Measurements from ENCODE around the gene ABCF1.

ABCF1 gene

DNA sequence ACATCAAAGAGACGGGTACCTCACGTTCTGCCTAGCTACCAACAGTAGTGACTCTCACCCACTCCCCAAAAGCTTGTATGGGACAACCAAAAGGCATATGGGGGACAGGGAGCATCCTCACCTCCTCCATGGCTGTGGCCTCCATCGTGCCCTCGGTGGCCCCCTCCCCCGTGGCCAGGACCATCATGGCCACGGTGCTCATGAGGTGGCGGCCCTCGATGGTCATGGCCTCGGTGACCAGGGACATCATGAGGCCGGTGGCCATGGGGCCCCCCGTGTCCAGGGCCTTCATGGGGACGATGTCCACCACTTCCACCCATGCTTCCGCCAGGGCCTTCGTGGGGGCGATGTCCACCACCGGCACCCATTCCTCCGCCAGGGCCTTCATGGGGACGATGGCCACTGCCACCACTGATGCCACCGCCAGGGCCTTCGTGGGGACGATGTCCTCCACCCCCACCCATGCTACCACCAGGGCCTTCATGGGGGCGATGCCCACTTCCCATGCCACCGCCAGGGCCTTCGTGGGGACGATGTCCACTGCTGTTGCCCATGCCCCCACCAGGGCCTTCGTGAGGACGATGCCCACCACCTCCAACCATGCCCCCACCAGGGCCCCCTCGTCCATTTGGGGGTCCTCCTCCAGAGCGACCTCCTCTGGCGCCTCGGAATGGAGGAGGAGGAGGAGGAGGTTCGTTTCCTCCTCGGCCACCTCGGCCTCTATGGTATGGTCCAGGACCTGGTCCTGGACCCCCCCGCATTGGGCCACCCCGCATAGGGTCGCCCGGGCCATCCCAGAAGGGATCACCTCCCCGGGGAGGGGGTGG is 30.8 kb downstream of the ABCF1 start:
- TF ChIP-seq, protein P1, sequence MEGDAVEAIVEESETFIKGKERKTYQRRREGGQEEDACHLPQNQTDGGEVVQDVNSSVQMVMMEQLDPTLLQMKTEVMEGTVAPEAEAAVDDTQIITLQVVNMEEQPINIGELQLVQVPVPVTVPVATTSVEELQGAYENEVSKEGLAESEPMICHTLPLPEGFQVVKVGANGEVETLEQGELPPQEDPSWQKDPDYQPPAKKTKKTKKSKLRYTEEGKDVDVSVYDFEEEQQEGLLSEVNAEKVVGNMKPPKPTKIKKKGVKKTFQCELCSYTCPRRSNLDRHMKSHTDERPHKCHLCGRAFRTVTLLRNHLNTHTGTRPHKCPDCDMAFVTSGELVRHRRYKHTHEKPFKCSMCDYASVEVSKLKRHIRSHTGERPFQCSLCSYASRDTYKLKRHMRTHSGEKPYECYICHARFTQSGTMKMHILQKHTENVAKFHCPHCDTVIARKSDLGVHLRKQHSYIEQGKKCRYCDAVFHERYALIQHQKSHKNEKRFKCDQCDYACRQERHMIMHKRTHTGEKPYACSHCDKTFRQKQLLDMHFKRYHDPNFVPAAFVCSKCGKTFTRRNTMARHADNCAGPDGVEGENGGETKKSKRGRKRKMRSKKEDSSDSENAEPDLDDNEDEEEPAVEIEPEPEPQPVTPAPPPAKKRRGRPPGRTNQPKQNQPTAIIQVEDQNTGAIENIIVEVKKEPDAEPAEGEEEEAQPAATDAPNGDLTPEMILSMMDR (IDR thresholded peaks at IDR 0.05; ENCODE audit: insufficient read depth, low read depth, low read length, missing control alignments): no peak
- no peak for DNase-seq (ENCODE audit: low read depth)
- H3K4me3 ChIP-seq (ENCODE audit: low read depth, low read length): no peak overlapping the region

DNA sequence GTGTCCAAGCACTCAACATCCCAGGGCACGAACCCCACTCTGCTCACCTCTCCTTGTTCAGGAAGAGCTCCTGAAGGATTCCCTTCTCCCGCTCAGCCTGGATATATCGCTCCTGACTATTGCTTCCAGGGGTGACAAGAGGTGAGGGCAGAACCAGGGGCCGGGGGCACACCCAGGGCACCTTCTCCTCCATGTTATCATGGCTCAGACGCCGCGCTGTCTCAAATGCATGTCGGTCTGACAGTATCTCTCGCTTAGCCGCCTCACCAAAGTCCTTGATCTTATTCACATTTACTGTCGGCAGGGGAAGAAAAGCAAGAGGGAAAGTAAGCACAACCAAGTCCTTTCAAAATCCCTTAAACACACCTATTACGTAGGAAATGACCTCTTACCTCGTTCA is 32.7 kb downstream of the ABCF1 start:
- DNase-seq (ENCODE audit: low read depth): no peak
- H3K4me3 ChIP-seq (ENCODE audit: low read depth, low read length): no peak overlapping the region
- TF ChIP-seq, protein P1 (IDR thresholded peaks at IDR 0.05; ENCODE audit: insufficient read depth, low read depth, low read length, missing control alignments): no peak

DNA sequence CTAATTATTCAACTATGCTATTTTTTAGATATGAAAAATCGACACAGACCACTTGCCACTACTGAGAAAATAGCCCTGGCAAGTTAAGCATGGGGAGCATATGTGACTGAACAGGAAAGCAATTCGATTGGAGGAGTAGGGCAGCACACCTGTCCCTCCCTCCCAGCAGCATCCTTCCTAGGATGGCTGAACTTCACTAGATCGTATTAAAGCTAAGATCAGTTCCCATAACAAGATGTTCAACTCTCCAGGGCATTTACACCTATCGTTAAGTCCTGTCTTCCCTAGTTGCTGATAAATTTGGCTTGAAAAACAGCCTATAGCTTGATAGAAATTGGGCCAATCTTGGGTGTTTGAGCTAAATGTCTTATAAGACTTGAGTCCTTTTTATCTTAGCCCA is 38.8 kb downstream of the ABCF1 start:
- TF ChIP-seq, protein P1 (IDR thresholded peaks at IDR 0.05; ENCODE audit: insufficient read depth, low read depth, low read length, missing control alignments): no peak
- no peak overlapping the region for H3K4me3 ChIP-seq (ENCODE audit: low read depth, low read length)
- DNase-seq (ENCODE audit: low read depth): no peak

DNA sequence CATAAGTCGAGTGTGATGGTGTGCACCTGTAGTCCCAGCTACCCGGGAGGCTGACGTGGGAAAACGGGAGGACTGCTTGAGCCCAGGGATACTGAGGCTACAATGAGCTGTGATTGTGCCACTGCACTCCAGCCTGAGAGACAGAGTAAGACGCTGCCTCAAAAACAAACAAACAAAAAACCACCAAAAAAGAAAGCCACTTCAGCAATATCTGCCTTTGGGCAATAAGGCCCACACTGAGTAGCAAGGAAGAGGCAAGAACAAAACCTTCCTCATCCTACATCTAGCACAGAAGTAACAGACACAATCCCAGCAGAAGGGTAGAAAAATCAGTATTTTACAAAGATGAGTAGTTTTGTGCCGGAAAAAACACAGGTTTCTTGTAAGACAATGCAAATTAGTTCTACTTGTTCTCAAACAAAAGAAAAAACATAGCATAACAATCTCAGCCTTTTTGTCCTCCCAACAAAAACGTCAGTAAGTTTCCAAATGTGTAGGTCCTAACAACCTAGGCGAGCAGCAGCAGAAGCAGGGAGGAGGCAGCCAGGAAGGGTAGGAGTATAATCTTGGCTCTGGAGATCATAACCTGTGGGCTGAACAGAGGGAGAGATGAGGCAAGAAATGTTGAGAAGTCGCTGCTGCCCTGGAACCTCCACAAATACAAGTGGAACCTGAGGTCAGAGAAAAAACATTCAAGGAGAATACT is 40.1 kb downstream of the ABCF1 start:
- no peak for DNase-seq (ENCODE audit: low read depth)
- no peak overlapping the region for H3K4me3 ChIP-seq (ENCODE audit: low read depth, low read length)
- TF ChIP-seq, protein P1 (IDR thresholded peaks at IDR 0.05; ENCODE audit: insufficient read depth, low read depth, low read length, missing control alignments): no peak

DNA sequence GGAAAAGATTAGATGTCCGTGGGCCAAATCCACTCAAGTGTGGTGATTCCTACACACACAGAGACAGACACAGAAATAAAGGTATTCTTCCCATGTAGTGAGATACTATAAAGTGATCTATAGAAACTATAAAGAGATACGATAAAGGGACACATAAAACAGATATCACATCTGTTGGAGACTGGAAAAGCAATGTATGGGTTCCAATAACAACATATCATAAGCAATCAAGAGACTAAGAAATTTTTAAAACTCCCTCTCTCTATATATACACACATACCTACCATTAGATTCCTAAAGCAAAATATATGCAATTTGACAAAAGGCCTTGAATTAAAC is 40.6 kb downstream of the ABCF1 start:
- no peak overlapping the region for H3K4me3 ChIP-seq (ENCODE audit: low read depth, low read length)
- TF ChIP-seq, protein P1 (IDR thresholded peaks at IDR 0.05; ENCODE audit: insufficient read depth, low read depth, low read length, missing control alignments): no peak
- no peak for DNase-seq (ENCODE audit: low read depth)

DNA sequence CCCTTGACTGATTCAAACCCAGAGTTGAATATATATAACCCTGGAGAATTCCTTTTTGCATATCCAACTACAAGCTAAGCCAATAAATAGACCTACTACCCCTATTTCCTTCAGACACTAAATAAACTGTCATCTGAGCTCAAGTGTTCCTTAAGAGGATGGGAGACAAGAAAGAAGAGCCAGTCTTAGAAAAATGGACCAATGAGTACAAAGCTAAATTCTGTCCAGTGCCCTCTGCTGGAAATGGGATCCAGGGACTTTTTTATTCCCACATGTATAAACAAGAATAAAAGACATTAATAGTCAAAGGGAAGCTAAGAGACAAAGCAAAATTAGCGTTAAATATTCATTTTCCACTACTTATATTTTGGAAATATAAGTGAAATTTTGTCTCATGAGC is 41.0 kb downstream of the ABCF1 start:
- no peak for DNase-seq (ENCODE audit: low read depth)
- no peak overlapping the region for H3K4me3 ChIP-seq (ENCODE audit: low read depth, low read length)
- TF ChIP-seq, protein P1 (IDR thresholded peaks at IDR 0.05; ENCODE audit: insufficient read depth, low read depth, low read length, missing control alignments): no peak

Measured in GM12865 (cell line).